Measurements from ENCODE around the gene OBP2B.
"Not testable (repeated sequence)": the region's sequence is repeated elsewhere in the genome, so short reads cannot be mapped to it uniquely, and the experiment has no call there.

The OBP2B gene

DNA sequence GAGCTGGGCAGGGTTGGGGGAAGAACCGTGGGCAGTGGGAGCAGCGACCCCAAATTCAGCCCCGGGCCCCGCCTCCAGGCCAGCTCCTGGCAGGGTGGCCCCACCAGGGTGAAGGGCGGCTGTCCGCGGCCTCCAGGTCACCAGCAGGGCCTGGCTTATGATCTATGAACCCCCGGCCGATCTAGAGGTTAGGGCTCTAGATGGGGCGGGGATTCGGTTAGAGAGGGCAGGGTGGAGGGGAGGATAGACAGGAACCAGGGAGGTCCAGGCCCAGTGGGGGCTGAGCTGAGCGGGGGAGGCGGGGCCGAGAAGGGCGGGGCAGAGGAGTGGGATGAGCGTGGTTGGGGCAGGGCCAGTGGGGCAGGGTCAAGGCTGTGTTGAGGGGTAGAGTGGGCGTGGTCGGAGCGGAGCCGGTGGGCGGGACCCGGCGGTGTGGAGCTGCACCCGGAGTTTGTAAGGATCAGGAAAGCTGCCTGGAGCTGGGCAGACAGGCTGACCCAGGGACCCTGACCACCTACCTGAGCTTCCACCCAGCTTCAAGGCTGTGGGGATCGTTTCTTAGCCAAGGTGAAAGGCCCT lies 29.3 kb upstream of the OBP2B start:
- DNase-seq (ENCODE audit: low spot score): peak; percentile 49

DNA sequence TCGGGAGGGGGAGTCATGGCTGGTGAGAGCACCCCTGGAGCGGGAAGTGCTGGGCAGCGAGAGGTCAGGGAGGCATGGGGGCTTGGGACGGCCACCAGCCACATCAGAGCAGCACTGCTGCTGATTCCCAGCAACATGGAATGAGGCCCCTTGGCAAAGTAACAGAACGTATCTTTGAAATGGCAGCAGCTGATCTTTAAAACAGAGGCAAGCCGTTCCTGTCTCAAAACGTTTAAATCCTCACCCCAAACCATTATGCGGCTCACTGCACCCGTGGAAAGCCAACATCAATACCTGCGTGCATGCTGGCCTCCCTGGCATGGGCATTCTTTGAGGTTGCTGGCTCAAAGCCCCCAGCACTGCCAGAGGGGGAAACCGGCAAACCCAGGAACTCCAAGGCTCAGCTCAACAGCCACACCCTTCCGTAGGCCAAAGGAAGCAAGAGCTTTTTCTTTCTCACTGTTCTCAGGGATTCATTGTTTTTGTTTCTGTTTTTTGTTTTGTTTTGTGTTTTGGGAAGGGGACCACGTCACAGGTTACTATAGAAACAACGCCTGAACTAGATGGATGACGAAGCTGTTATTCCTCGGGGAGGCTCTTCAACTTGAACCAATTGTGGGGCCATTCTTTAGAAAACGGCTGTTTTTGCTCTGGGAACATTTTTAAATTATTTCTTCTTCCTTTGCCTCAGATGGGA lies 28.1 kb upstream of the OBP2B start:
- peak; percentile 45 for DNase-seq (ENCODE audit: low spot score)

DNA sequence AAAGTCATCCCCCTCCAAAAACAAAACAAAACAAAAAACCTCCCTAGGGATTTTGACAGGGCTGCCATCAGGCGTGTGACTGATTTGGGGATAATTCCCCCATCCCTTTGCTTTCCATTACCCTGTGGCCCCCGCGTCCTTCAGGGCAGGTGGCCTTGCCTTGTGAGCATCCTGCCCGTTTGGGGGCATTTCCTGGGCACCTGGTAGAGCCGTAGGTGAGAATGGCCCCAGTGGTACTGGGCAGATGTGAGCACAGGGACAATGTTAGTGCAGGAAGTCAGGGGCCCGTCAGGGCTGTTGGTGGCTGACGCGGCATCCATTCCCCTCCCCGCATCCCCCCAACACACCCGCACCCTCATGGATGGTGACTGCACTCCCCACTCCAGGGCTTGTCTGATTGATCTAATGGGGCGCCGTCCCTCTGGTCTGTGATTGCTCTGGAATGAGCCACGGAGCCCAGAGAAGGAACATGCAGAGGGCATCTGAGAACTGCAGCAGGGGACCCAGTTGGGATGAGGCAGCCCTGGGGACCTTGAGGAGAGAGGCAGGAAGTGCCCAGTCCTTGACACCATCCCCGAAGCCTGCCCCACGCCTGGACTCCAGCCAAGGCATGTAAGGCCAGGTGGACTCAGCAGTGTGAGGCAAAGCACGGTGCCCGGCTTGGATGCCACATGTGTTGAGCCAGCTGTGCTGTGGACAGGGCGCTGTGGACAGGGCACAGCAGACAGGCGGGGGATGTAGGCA lies 27.4 kb upstream of the OBP2B start:
- DNase-seq (ENCODE audit: low spot score): not testable (repeated sequence)

DNA sequence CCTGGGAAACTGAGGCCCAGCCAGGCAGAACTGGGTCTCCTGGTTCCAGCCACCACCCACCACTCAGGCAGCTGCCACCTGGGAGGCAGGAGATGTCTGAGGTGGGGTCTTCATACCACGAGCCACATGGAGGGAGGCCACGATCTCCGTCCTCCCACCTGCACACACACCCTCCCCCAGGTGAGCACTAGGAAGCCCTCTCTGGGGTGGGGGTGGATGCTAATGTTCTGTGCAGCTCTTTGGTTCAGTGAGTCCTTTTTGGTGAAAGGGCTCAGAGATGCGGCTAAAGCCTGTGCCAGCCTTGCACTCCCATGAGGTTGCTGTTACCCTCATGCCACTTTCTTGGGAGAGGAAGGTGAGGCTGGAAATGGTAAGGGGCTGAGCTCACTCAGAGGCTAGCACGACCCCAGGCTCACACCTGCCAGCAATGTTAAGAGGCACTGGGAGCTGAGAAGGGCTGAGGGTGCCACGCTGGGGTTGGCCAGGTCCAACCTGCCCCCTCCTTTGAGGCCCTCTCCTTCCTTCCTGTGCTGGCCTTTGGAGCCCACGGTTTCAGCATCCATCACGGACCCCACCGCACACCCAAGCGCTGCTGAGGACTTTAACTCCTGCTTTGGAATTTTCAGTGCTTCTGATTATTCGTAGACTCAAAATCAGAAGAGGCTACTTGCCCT lies 26.6 kb upstream of the OBP2B start:
- no peak for DNase-seq (ENCODE audit: low spot score)

DNA sequence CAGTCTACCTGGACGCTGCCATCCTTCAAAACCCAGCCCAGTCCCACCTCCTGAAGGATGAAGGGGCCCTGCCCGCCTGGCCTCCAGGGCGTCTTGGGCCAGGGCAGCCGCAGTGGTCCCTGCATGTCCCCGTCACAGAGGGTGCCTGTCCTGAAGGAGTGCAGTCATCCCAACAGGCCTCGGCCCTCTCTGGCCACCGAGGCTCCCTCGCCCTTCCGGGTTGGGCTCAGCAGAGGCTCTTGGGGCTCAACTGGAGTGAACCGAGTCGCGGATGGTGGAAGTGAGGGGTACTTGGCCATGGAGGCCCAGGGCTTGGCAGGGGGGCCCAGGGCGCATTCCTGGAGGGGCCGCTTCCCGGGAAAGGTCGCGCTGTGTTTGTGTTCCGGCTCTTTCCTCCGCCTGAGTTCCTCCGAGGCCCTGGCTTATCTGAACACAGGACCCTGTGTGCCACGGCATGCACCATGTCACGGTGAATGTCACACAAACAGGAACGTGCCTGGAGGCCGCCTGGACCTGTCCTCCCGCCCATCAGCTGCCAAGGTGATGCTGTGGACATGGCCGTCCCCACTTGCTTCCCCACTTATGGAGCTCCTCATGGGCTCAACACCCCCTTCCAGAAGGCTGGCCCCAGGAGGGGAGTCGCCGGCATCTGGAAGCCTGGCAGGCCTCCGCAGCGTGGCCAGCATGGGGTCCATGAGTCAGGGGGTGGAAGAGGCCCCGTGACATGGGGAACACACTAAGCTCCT lies 25.7 kb upstream of the OBP2B start:
- DNase-seq (ENCODE audit: low spot score): no peak

DNA sequence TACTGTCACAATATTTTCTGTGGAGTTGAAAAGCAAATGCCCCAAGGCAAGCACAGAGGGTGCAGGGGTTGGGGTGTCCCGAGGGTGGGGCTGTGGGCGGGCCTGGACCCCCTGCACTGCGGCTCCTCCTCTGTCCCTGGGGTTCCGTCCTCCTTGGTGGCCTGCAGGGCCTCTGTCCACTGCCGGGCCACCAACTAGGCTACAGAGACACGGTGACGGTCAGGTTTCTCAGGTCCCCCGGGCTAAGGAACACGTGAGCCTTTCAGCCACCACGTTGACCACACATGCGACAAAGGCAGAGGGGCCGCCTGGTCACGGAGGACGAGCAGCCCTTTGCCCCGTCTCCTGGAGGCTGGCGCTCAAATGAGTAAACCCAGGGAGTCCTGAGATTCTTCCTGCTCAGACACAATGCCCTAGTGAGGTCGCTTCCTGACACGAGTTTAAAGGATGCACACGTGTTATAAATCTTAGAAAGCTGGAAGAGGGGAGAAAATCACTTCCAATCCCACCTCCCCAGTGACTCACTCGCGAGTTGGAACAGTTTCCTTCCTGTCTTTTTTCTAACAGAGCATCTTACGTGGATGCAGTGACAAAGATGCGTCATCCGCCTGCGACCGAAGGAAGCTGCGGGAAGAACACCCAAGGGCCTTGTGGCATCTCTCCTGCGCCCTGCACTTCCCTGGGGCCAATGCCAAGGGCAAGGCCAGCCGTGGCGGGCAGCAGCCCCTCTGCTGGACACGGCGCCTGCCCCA lies 24.8 kb upstream of the OBP2B start:
- no peak for DNase-seq (ENCODE audit: low spot score)

DNA sequence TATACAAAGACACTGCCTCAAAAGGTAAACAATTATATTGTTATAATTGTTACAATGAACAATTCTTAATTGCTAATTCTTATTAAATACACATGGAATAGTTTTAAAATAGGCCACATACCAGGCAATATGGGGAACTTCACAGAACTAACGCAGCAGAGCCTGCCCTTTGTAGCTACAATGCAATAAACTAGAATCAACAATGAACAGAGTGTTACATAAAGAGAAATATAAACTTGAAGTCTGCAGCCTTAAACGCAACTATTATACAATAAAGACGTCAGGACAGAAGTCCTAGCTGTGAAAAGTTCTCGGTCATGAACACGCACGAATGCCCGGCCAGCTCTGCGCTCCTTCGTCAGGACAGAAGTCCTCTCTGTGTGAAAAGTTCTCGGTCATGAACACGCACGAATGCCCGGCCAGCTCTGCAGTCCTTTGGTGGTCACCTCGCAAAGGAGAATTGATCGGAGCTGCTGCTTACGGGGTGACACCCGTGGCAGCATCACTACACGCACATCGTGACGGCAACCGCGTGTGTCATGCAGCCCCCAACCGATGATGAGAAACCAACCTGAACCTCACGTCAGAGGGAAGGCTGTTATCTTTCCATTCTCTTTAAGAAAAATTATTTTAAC lies 23.0 kb upstream of the OBP2B start:
- not testable (repeated sequence) for DNase-seq (ENCODE audit: low spot score)

DNA sequence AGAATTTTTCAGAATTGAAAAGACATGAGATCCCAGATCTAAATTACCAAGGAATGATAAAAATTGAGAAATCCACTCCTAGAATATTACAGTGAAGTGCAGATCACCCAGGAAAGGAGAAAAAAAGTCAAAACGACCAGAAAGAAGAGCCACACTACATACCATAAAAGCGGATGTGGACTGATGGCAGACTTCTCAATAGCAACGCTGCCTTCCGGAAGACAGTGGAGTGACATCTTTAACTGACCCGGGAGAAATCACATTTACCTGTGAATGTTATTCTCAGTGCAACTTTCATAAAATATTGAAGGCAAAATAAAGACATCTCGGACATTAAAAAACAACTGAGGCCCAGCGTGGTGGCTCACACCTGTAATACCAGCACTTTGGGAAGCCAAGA lies 21.5 kb upstream of the OBP2B start:
- not testable (repeated sequence) for DNase-seq (ENCODE audit: low spot score)

DNA sequence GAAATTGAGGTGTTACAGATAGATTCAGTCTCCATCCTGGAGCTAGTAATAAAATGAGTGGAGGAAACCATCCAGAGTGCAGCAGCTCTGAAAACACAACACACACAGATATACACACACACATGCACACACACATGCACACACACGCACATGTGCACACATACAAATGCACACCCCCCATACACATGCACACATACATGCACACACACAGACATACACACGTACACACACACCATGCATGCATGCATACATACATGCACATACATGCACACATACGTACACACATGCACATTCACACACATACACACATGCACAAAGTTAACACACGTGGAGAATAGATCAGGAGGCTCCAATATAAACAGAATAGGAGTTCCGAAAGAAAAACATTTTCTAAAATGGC lies 21.0 kb upstream of the OBP2B start:
- DNase-seq (ENCODE audit: low spot score): no peak

DNA sequence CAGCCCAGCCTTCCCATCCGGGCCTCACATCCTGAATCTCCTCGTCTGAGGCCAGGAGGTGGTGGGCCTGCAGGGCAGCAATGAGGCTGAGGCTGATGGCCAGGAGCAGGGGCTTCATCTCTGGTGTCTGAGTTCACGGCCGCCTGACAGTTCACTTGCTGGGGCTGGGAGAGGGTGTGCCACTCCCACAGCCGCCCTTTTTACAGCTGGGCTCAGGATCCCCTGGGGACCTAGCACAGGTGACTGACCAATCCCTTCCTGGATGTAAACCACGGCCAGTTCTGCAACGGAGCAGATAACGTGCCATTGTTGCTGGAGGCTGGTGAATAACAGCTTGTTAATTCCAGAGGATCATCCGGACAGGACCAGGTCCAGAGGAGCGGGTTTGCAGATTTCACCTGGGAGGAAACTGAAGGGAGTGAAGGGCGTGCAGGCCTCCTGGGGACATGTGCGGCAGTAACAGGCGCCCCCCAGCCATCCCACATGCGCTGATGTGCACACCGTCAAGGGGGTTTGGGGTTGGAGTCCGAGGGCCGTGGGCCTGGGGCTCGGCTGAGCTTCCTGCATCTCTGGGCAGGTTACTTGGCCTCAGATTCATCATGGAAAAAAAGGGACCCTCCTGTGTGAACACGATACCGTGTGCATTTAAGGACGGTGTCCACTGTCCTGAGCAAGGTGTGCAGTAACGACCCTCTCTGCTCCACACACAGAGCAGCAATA lies 19.6 kb upstream of the OBP2B start:
- not testable (repeated sequence) for DNase-seq (ENCODE audit: low spot score)

DNA sequence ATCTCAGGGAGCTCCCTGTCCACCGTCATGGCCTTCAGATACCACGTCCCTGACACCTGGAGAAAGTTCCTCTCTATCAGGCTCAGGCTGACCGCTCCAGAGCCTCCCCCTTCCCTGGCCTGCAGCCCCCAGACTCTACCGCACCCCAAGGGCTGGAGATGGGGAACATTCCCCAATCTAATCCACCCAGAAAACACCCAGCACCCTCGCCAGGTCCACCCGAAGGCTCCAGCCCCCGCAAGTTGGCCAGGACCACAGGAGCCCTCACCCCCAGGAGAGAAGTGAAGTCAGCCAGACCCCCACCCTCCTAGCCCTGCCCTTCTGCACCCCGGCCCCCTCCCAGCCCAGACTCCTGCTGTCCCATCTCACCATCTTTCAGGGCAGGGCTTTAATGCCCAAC lies 18.9 kb upstream of the OBP2B start:
- DNase-seq (ENCODE audit: low spot score): not testable (repeated sequence)

DNA sequence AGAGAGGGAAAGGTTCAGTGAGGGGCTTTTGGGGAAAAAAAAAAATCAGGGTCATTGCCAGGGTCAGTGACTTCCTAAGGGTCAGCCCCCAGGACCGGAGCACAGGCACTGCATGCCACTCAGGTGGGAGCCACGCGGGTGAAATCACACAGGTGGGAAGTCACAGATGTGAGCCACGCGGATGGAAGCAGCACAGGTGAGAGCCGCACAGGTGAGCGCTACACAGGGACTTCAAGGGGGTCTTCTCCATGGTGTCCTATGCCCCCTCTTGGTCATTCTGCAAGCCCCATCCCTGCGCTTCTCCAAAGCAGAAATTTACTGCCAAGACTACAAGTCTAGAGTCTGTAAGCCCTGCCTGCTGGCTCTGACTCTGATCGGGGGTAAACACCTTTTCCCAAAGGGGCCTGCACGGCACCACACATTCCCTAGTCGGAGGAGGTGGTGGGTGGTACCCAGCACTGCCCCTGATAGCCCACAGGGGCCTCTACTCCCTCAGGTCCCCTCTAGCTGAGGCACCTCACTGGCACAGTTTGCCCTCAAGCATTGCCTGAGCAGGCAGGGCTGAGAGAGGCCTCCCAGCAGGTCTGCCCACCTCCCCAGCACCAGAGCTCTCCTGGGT lies 18.3 kb upstream of the OBP2B start:
- DNase-seq (ENCODE audit: low spot score): no peak

DNA sequence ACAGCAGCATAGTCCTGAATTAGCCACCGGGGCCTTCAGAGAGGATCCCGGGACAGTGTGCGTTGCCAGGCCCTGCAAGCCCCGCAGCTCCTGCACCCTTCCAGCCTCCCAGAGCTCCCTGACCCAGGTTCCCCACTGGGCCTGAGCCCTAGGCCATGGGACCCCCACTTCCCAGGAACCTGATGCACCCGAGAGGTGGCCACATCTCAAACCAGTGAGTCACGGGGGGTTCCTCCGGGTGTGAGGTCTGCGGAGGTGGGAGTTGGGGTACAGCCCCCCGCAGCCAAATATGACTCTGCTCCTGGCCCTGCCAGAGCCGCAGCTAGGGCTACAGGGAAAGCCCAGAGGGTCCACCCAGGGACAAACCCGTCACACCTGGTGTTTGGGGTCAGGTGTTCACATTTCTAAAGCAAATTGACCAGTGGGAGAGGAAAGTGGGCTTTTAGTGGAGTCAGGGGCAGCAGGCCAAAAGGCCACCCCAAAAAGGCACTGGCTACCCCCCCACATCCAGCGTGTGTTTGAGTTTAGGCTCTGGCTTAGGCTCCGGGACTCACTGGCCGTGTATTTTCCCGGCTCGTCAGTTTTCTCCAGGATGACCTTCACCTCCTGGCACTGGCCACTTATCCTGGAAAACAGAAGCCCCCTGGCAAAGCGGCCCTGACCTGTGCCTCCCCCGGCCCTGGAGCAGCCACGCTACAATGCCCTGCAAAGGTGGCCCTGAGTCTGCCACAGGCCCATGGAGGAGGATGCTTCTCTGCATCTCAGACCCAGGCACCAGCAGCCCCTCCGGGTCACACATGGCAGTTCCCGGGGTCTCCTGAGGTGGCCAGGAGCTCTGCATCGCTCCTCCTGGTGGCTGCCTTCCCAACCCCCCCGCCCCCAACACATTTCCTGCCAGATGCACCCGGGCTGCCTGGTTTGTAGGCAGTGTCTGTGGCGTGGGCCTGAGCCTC lies 17.4 kb upstream of the OBP2B start:
- DNase-seq (ENCODE audit: low spot score): no peak

DNA sequence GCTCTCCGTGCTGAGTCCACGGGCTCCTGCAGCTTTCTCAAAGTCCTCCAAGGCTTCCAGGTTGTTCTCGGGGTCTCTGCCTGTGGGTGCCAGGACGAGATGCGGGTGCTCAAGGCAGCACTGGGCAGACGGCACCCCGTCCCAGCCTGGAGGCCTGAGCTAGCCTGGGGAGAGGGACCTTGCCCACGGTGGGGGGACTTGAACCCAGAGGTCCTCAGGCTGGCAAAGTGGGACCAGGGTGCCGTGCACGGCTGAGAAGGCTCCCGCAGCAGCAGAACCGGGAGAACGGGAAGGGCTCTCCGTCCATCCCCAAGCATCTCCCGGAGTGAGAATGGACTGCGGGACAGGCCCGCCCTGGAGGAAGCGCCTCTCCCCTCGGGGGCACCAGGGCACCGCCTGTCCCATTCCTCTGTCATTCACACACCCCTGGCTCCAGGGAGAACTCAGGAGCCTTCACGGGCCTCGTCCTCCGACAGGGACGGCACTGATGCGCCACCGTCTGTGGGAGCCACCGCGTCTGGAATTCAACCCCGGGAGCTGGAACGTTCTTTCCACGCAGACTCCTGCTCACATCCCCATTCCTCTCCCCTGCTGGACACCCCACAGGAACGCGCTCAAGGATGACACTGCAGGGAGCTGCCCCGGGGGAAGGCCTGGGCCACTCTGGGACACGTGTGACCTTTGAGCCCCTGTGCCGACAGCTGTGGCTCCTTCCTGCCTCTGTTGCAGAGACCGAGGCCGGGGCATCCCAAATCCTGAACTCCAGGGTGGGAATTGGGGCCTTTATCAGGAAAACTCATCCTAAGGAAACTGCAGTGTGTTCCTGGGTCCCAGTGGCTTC lies 16.3 kb upstream of the OBP2B start:
- no peak for DNase-seq (ENCODE audit: low spot score)

DNA sequence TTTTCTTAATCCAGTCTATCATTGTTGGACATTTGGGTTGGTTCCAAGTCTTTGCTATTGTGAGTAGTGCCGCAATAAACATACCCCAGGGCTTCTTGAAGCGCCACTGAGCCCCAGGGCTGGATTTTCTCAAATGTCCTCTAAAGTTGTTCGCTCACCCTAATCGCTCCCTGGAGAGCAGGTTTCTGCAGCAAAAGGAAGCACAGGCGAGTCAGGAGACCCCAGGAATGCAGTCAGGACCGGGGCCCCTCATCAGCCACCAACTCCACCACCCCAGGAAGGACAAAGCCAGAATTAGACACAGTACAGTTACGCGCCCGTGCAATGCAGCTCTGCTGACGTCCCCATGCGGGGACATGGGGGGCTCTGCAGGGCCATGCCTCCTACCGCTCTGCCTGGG lies 15.7 kb upstream of the OBP2B start:
- DNase-seq (ENCODE audit: low spot score): no peak

DNA sequence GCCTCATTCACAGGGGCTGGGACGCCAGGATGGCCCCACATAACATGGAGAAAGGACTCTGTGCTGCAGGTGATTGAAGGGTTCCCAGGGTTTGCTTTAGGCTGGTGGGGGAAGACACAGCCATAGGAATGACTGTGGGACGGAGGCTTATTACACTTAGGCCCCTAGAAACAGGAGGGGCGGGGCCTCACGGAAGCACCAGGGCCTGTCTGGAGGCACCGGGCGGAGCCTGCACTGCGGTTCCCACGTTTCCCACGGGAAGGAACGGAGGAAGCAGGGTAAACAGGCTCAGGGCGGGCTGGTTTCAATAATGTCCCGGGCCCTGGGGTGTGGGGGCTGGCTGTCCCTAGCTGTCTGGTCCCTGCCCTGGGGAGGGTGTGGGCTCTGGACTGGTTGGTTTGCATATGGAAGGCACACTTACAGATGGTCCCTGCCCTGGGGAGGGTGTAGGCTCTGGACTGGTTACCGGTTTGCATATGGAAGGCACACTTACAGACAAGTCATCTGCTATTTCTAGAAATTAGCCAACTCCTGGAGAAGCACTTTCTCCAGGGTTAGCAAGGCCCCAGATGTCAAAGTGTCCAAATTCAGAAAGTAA lies 14.2 kb upstream of the OBP2B start:
- DNase-seq (ENCODE audit: low spot score): not testable (repeated sequence)

DNA sequence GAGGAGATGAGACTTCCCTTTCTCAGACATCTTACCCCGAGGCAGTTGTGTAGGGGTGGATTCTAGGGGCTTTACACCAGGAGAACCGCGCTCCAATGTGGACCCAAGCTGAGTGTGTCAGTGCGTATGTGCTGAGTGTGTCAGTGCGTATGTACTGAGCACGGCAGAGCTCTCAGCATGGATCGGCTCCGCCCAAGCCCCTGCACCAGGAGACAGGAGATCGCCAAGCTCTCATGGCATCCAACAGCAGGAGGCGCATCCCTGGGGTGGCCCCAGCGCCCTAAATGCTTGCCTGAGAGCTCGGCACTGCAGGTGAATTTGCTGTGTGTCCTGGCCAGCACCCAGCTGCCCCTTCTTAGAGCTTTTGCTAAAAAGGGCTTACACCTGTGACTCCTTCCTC lies 12.9 kb upstream of the OBP2B start:
- DNase-seq (ENCODE audit: low spot score): not testable (repeated sequence)
